VCaP (cell line): ENCODE results near the gene ACSS1.

ENCODE experiments used
- H3K27ac ChIP-seq: fragments of 450-650 bp; 2 replicates; pipeline ENCODE4 v1.5.1; 2017
- TF ChIP-seq, protein P1 (sequence below): fragments of 450-650 bp; conservative IDR thresholded peaks from 2 replicates; pipeline ENCODE4 v1.5.1; 2017; ENCODE audit warnings: mild to moderate bottlenecking, moderate library complexity

Gene ACSS1

DNA sequence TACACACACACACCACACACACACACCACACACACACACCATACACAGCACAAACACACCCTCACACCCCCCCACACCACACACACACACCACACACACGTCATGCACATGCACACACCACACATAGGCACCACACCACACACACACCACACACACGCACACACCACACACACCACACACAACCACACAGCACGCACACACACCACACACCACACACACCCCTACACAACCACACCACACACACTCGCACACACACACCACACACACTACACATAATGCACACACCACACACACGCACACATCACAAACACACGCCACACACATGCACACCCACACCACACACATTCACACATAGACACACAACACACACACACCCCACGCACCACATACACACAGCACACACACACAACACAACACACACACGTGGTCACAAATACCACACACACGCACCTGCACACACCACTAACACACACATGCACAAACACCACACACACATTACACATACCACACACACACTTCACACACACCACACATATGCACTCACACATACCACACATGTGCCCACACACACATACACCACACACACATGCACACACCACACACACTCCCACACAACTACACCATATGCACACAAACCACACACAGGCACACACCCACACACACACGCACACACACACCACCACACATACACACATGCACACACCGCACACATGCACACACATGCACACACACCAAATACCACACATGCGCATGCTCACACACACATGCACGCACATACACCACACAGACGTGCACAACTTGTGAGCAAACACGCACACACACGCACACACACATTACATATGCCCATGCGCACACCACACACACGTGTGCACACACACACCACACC is 9.4 kb upstream of the ACSS1 start:
- H3K27ac ChIP-seq = no peak overlapping the region
- TF ChIP-seq, protein P1, sequence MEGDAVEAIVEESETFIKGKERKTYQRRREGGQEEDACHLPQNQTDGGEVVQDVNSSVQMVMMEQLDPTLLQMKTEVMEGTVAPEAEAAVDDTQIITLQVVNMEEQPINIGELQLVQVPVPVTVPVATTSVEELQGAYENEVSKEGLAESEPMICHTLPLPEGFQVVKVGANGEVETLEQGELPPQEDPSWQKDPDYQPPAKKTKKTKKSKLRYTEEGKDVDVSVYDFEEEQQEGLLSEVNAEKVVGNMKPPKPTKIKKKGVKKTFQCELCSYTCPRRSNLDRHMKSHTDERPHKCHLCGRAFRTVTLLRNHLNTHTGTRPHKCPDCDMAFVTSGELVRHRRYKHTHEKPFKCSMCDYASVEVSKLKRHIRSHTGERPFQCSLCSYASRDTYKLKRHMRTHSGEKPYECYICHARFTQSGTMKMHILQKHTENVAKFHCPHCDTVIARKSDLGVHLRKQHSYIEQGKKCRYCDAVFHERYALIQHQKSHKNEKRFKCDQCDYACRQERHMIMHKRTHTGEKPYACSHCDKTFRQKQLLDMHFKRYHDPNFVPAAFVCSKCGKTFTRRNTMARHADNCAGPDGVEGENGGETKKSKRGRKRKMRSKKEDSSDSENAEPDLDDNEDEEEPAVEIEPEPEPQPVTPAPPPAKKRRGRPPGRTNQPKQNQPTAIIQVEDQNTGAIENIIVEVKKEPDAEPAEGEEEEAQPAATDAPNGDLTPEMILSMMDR = no peak

- H3K27ac ChIP-seq = peak overlapping the region; percentile 18; the same call in 1 of the 2 replicates
- TF ChIP-seq, protein P1 = no peak
These were observed 8.4 kb upstream of the ACSS1 start for GRCh38 chr20:25066386-25066785.

DNA sequence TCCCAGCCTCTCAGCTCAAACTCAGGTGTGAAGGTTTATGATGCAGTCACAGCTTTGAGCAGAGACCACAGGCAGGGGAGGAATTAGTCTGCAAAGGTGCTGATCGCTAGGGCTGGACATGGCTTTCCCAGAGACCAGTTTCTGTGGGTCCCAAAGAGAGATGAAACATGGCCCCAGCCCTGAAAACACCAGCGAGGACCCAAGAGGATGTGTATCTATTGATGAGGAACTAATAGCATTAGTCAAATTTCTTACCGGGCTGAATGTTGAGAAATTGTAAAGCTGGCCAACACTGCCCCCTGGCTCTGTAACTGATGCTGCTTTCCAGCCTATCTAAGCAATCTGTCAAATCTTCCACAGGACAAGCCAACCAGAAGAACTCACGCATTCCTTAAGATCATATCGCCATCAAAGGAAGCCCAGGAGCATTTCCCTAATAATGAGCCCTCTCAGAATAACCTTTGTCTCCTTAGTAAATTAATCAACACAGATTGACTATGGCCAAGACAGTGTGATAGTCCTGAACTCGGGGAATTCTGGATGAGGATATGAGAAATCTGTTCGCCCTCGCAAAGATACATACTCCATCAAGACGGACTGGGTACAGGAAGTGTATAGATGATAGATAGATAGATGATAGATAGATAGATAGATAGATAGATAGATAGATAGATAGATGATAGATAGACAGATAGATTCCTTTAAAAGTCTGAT is 7.8 kb upstream of the ACSS1 start:
- TF ChIP-seq, protein P1 = peak; percentile 87
- peak overlapping the region; percentile 18; the same call in 1 of the 2 replicates for H3K27ac ChIP-seq

GRCh38 chr20:25065072-25065624 is 7.2 kb upstream of the ACSS1 start:
- H3K27ac ChIP-seq = peak overlapping the region; percentile 18; the same call in 1 of the 2 replicates
- TF ChIP-seq, protein P1 = no peak

DNA sequence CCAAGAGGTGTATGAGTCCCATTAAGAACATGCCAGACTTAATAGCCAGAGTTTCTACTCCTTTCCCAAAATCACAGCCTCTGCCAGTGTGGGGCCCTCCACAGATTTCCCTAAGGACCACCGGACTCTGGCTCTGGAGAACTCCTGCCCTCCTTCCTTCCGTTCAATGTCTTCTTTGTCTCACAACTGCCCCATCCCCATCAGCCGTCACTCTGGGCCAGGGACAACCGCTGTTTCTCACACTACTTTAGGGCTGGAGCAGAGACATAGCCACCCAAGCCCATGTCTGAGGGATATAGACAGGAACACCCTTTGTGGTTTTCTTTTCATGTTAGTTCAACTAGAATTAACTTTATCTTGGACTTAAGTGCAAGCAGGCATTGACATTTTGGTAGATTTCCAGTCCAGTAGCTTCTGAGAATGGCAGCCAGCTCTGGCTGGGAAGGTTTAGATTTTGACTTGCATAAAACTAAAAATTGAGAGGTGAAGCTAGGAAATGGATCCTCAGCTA is 6.7 kb upstream of the ACSS1 start:
- no peak overlapping the region for H3K27ac ChIP-seq
- TF ChIP-seq, protein P1 = no peak

DNA sequence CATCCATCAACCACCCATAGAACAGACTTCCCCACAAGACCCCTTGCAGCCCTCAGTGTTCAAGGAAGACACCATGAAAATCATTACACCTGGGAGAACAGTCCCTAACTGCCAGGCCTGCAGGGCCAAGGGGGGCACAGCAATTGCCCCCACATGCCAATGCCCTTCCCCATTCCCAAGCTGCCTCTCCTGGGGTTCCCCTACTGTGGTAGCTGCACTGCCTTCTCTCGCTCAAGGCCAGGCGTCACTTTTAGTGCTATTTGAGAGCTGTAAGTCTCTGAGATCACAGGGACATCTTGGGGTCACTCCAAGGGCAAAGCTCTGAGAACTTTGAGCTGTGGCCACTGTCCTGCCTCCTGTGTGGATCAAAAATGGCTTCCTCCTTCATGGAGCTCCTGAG is 6.0 kb upstream of the ACSS1 start:
- TF ChIP-seq, protein P1 = no peak
- no peak overlapping the region for H3K27ac ChIP-seq

GRCh38 chr20:25063546-25063945 is 5.6 kb upstream of the ACSS1 start:
- TF ChIP-seq, protein P1 = no peak
- H3K27ac ChIP-seq = no peak overlapping the region
